Cardiac muscle cell (in vitro differentiated cells and primary cell): ENCODE measurements around the gene SLC25A23. TPM values are rescaled to one million over a fixed set of nuclear protein-coding genes. Genes with fewer than 3 reads are reported as not detected.

ENCODE experiments used
- DNase-seq, 2 donors: peaks; one replicate each; pipeline versions ENCODE4 v3.0.0 to v3.0.0-alpha.2; 2010 to 2017; ENCODE audit warnings: low read depth in 1 of 2, low spot score in 1 of 2
- H3K27ac ChIP-seq: fragments of 200-600 bp; sonication (generic); 2 replicates; pipeline ENCODE4 v1.5.1; 2016
- H3K27me3 ChIP-seq: fragments of 200-600 bp; sonication (generic); 2 replicates; pipeline ENCODE4 v1.6.0; 2016; ENCODE audit warnings: control low read depth
- H3K36me3 ChIP-seq: fragments of 200-600 bp; sonication (generic); 2 replicates; pipeline ENCODE4 v1.5.1; 2016; ENCODE audit warnings: control low read depth
- H3K4me1 ChIP-seq: fragments of 200-600 bp; sonication (generic); 2 replicates; pipeline ENCODE4 v1.8.1; 2017; ENCODE audit warnings: low read depth, mild to moderate bottlenecking, mixed run types
- H3K4me3 ChIP-seq: fragments of 200-600 bp; sonication (generic); 2 replicates; pipeline ENCODE4 v1.5.1; 2016; ENCODE audit warnings: mild to moderate bottlenecking
- H3K9me3 ChIP-seq: fragments of 200-600 bp; sonication (generic); 2 replicates; pipeline ENCODE4 v1.5.1; 2017; ENCODE audit warnings: low read depth, mild to moderate bottlenecking, control low read depth
- polyA plus RNA-seq: library from polyadenylated mRNA; unstranded; fragments of >200 nt; fragmentation: Nextera tagmentation; extraction: Ambion mirVana; gene quantifications from 2 replicates; pipeline ENCODE4 v1.2.1, GENCODE V29; 2016
- total RNA-seq: library from RNA; depleted of rRNA; stranded (reverse); fragments of >200 nt; gene quantifications from 2 replicates; pipeline ENCODE4 v1.2.3, GENCODE V29; 2016
- TF ChIP-seq, protein P1 (sequence below): IDR thresholded peaks from 2 replicates; pipeline ENCODE4 v1.5.1; 2012; ENCODE audit warnings: low read depth, mild to moderate bottlenecking, low read length

The SLC25A23 gene
- total and polyA plus RNA-seq, 2 experiments from 2014 or later, result 143 to 157 TPM

- DNase-seq, result no peak
- Histone ChIP-seq H3K27me3 (no peaks in the 10 kb centered on the region), H3K36me3 (no peaks in the 10 kb centered on the region), H3K4me1 (no peaks in the 10 kb centered on the region), H3K9me3 (no peaks in the 10 kb centered on the region), H3K4me3 (no peak overlapping the region), H3K27ac (no peak overlapping the region)
- TF ChIP-seq, protein P1, sequence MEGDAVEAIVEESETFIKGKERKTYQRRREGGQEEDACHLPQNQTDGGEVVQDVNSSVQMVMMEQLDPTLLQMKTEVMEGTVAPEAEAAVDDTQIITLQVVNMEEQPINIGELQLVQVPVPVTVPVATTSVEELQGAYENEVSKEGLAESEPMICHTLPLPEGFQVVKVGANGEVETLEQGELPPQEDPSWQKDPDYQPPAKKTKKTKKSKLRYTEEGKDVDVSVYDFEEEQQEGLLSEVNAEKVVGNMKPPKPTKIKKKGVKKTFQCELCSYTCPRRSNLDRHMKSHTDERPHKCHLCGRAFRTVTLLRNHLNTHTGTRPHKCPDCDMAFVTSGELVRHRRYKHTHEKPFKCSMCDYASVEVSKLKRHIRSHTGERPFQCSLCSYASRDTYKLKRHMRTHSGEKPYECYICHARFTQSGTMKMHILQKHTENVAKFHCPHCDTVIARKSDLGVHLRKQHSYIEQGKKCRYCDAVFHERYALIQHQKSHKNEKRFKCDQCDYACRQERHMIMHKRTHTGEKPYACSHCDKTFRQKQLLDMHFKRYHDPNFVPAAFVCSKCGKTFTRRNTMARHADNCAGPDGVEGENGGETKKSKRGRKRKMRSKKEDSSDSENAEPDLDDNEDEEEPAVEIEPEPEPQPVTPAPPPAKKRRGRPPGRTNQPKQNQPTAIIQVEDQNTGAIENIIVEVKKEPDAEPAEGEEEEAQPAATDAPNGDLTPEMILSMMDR, result no peak
Observed at GRCh38 chr19:6491802-6492592, 32.4 kb upstream of the SLC25A23 start.

- Histone ChIP-seq H3K27ac (no peak overlapping the region), H3K36me3 (no peaks in the 10 kb centered on the region), H3K4me3 (no peak overlapping the region), H3K9me3 (no peaks in the 10 kb centered on the region), H3K4me1 (no peaks in the 10 kb centered on the region), H3K27me3 (no peaks in the 10 kb centered on the region)
- TF ChIP-seq, protein P1, result no peak
- DNase-seq, result no peak
Observed at GRCh38 chr19:6490134-6490533, 30.5 kb upstream of the SLC25A23 start.

DNA sequence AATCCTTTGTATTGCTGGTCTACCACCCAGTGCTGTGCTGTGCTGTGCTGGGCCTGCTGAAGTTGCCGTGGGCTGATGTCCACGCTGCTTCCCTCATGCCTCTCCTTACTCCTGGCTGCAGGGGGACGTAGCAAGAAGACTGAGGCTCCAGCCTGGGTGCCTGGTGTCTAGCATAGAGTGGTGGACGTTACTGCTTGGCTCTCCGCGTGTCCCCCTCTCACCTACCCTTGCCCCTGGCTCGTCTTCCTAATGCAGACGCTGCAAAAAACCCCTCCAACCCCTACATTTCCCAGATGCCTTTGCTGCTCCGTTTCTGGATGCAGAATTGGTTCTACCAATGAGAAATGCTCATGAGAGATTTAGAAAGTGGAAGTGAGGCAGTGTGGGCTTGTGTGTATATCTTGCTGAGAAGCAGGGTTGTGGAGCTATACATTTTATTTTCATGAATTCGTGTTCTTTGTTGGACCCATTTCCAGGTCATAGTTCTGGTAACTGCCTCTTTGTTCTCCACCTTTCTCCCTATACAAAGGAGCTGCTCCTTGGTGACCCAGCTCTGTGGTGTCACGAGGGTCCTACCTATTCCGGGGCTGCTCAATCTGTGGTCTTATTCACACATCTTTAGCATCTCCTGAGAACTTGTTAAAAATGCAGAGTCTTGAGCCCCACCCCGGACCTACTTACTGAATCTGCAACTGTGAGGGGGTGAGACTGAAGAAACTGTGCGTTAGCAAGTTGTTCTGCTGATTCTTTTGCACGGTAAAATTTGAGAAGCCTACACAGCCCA lies 29.9 kb upstream of the SLC25A23 start:
- Histone ChIP-seq H3K9me3 (no peaks in the 10 kb centered on the region), H3K4me1 (no peaks in the 10 kb centered on the region), H3K27me3 (no peaks in the 10 kb centered on the region), H3K36me3 (no peaks in the 10 kb centered on the region), H3K4me3 (no peak overlapping the region), H3K27ac (no peak overlapping the region)
- DNase-seq, result no peak
- TF ChIP-seq, protein P1, result no peak

DNA sequence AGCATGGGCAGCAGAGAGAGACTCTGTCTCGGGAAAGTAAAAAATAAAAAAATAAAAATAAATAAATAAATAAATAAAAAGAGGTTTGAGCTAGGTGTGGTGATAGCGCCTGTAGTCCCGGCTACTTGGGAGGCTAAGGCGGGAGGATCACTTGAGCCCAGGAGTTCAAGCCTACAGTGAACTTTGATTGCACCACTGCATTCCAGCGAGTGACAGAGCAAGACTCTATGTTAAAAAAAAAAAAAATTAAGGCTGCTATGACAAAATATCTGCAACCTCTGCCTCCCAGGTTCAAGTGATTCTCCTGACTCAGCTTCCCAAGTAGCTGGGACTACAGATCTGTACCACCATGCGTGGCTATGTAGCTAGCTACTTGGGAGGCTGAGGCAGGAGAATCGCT lies 25.2 kb upstream of the SLC25A23 start:
- no peak for DNase-seq
- H3K9me3 ChIP-seq, result no peaks in the 10 kb centered on the region
- no peak overlapping the region for H3K27ac ChIP-seq
- no peaks in the 10 kb centered on the region for H3K36me3 ChIP-seq
- H3K4me1 ChIP-seq, result no peaks in the 10 kb centered on the region
- TF ChIP-seq, protein P1, result no peak
- no peaks in the 10 kb centered on the region for H3K27me3 ChIP-seq
- H3K4me3 ChIP-seq, result no peak overlapping the region

DNA sequence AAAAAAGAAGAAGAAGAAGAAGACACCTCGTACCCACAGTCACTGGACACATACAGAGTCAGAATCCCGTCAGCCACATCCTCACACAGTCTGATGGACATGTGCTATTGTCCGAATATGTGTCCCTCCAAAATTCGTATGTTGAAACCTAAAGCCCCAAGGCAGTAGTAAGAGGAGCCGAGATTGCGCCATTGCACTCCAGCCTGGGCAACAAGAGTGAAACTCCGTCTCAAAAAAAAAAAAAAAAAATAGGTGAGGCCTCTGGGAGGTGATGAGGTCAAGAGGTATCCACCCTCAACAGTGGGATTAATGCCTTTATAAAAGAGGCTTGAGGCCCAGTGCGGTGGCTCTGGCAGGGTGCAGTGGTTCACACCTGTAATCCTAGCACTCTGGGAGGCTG lies 24.6 kb upstream of the SLC25A23 start:
- Histone ChIP-seq H3K27me3 (no peaks in the 10 kb centered on the region), H3K9me3 (no peaks in the 10 kb centered on the region), H3K27ac (no peak overlapping the region), H3K4me3 (no peak overlapping the region), H3K36me3 (no peaks in the 10 kb centered on the region), H3K4me1 (no peaks in the 10 kb centered on the region)
- TF ChIP-seq, protein P1, result no peak
- no peak for DNase-seq
